ENCODE data around the gene NXPH2. TPM values are rescaled to one million over a fixed set of nuclear protein-coding genes. Genes with fewer than 3 reads are reported as not detected.

The NXPH2 gene
- total and polyA plus RNA-seq, 2 of the 13 experiments (the other 11 are each of a cell fraction or from before 2014, with no cell fraction given): not detected

GRCh38 chr2:138819964-138820363 lies 39.8 kb upstream of the NXPH2 start:
- Histone ChIP-seq H3K9ac (ENCODE audit: insufficient read depth, low read depth, low read length) (no peak overlapping the region), H3K79me2 (ENCODE audit: insufficient read depth, low read length) (no peaks in the 10 kb centered on the region), H3K9me3 (ENCODE audit: low read length) (no peaks in the 10 kb centered on the region), H3K27ac (ENCODE audit: extremely low read length, insufficient read depth, low read length) (no peak overlapping the region), H3K4me1 (ENCODE audit: insufficient read depth, low read length) (no peaks in the 10 kb centered on the region), H3K27me3 (ENCODE audit: control insufficient read depth in 1 of 2, insufficient read depth in 2 of 2, low read length in 2 of 2) (no peaks in the 10 kb centered on the region), H3K4me2 (ENCODE audit: low read depth, low read length) (no peak overlapping the region), H2AFZ (ENCODE audit: low read length) (no peak overlapping the region), H4K20me1 (ENCODE audit: insufficient read depth, low read length) (no peaks in the 10 kb centered on the region; the same call in 1 of the 2 replicates), H3K36me3 (replicated peaks in 1 of 2; ENCODE audit: control insufficient read depth in 1 of 2, insufficient read depth in 2 of 2, low read length in 2 of 2) (no peaks in the 10 kb centered on the region), H3K4me3 (replicated peaks in 1 of 3; ENCODE audit: insufficient read depth in 1 of 3, low read depth in 2 of 3, low read length in 3 of 3) (no peak overlapping the region)
- intact Hi-C loops (cut with micrococcal nuclease; ENCODE audit: unreplicated experiment): no loop called here
- 56% methylated on average over 3 of the region's 3 CpGs for WGBS (ENCODE audit: low lambda C conversion rate)
- FAIRE-seq (no peak), ATAC-seq (no peak), DNase-seq (ENCODE audit: low spot score) (no peak)
- in situ Hi-C loops (cut with HindIII; ENCODE audit: extremely low pct_ligation_motif_present, low pct_unique_long_range_greater_than_20kb): no loop called here
- TF ChIP-seq CEBPB (IDR thresholded peaks at IDR 0.05; ENCODE audit: borderline replicate concordance, low read depth, low read length) (peak; percentile 83), ZNF512 (CRISPR knock-in tag; IDR thresholded peaks at IDR 0.05) (no peak), MLLT10 (CRISPR knock-in tag; IDR thresholded peaks at IDR 0.05) (no peak), ZBTB1 (CRISPR knock-in tag; IDR thresholded peaks at IDR 0.05; ENCODE audit: borderline replicate concordance) (no peak), YEATS2 (CRISPR knock-in tag; IDR thresholded peaks at IDR 0.05; ENCODE audit: borderline replicate concordance) (no peak), ATF5 (CRISPR knock-in tag; IDR thresholded peaks at IDR 0.05; ENCODE audit: low read depth) (no peak), HNF4A (CRISPR knock-in tag; IDR thresholded peaks at IDR 0.05) (no peak)
- CTCF ChIA-PET (ENCODE audit: low intra/inter-chr PET ratio, low total read pairs): no interaction called here
- BruUV-seq (replicated peaks): no TSS peak
- POLR2A ChIA-PET: no interaction called here

- H2AFZ ChIP-seq (ENCODE audit: low read length): no peak overlapping the region
- TF ChIP-seq CREBL2 (CRISPR knock-in tag; IDR thresholded peaks at IDR 0.05; ENCODE audit: borderline replicate concordance) (no peak), ZNF7 (CRISPR knock-in tag; IDR thresholded peaks at IDR 0.05) (no peak), CSRNP2 (CRISPR knock-in tag; conservative IDR thresholded peaks at IDR 0.05; ENCODE audit: low read depth) (no peak), ZNF776 (CRISPR knock-in tag; IDR thresholded peaks at IDR 0.05) (no peak), NONO (IDR thresholded peaks at IDR 0.05) (no peak), NONO (CRISPR knock-in tag; conservative IDR thresholded peaks at IDR 0.05) (no peak), CBX1 (IDR thresholded peaks at IDR 0.05; ENCODE audit: low read depth) (no peak), IRF9 (CRISPR knock-in tag; IDR thresholded peaks at IDR 0.05; ENCODE audit: borderline replicate concordance) (no peak), KLF9 (CRISPR knock-in tag; IDR thresholded peaks at IDR 0.05; ENCODE audit: low read depth) (no peak)
Observed at GRCh38 chr2:138818556-138818955, 38.4 kb upstream of the NXPH2 start.

More at GRCh38 chr2:138818556-138818955, 38.4 kb upstream of the NXPH2 start:
- POLR2A ChIA-PET: no interaction called here
- Histone ChIP-seq H4K20me1 (ENCODE audit: insufficient read depth, low read length) (no peaks in the 10 kb centered on the region; the same call in 1 of the 2 replicates), H3K27me3 (ENCODE audit: control insufficient read depth in 1 of 2, insufficient read depth in 2 of 2, low read length in 2 of 2) (no peaks in the 10 kb centered on the region), H3K4me1 (ENCODE audit: insufficient read depth, low read length) (no peaks in the 10 kb centered on the region), H3K79me2 (ENCODE audit: insufficient read depth, low read length) (no peaks in the 10 kb centered on the region), H3K4me2 (ENCODE audit: low read depth, low read length) (no peak overlapping the region), H3K36me3 (replicated peaks in 1 of 2; ENCODE audit: control insufficient read depth in 1 of 2, insufficient read depth in 2 of 2, low read length in 2 of 2) (no peaks in the 10 kb centered on the region), H3K4me3 (replicated peaks in 1 of 3; ENCODE audit: insufficient read depth in 1 of 3, low read depth in 2 of 3, low read length in 3 of 3) (no peak overlapping the region), H3K9ac (ENCODE audit: insufficient read depth, low read depth, low read length) (no peak overlapping the region), H3K9me3 (ENCODE audit: low read length) (no peaks in the 10 kb centered on the region), H3K27ac (ENCODE audit: extremely low read length, insufficient read depth, low read length) (no peak overlapping the region)
- CTCF ChIA-PET (ENCODE audit: low intra/inter-chr PET ratio, low total read pairs): no interaction called here
- intact Hi-C loops (cut with micrococcal nuclease; ENCODE audit: unreplicated experiment): no loop called here
- no peak for FAIRE-seq
- no peak for ATAC-seq
- no peak for DNase-seq (ENCODE audit: low spot score)
- BruUV-seq (replicated peaks): no TSS peak
- in situ Hi-C loops (cut with HindIII; ENCODE audit: extremely low pct_ligation_motif_present, low pct_unique_long_range_greater_than_20kb): no loop called here
- 6% methylated on average over 1 of the region's 1 CpG for WGBS (ENCODE audit: low lambda C conversion rate)

All from HepG2 (cell line).